ENCODE measurements around the gene CGN.

CGN gene

GRCh38 chr1:151584780-151585179 lies 73.6 kb downstream of the CGN start:
- no peak for TF ChIP-seq CTCF (conservative IDR thresholded peaks at IDR 0.05; ENCODE audit: control insufficient read depth, insufficient read depth, low read depth, low read length)
- no peak for DNase-seq (ENCODE audit: low read depth)
- no peak overlapping the region for H3K4me3 ChIP-seq (ENCODE audit: control insufficient read depth, low read depth, low read length)

GRCh38 chr1:151585622-151586021 lies 74.4 kb downstream of the CGN start:
- no peak overlapping the region for H3K4me3 ChIP-seq (ENCODE audit: control insufficient read depth, low read depth, low read length)
- peak; percentile 62 for DNase-seq (ENCODE audit: low read depth)
- TF ChIP-seq CTCF (conservative IDR thresholded peaks at IDR 0.05; ENCODE audit: control insufficient read depth, insufficient read depth, low read depth, low read length): no peak
